B cell (primary cell): ENCODE measurements around the gene NPPA. TPM values are rescaled to one million over a fixed set of nuclear protein-coding genes. Genes with fewer than 3 reads are reported as not detected.

Experiments
- ATAC-seq: fragments of 200-7000 bp; cut with Tn5 transposase; one replicate; pipeline ENCODE4 v1.10.0; 2021; ENCODE audit warnings: low read depth, mild to moderate bottlenecking, moderate number of reproducible peaks, moderate library complexity
- CTCF ChIA-PET: fragments of 350-600 bp; sonication (Branson Sonifier 250); formaldehyde crosslinking; loops from one replicate; lab custom pipeline; 2021; ENCODE audit warnings: antibody characterized with exemption, inconsistent platforms; lab: Charles Lee
- POLR2A ChIA-PET: fragments of 350-600 bp; sonication (Branson Sonifier 250); formaldehyde crosslinking; loops from one replicate; lab custom pipeline; 2021; ENCODE audit warnings: antibody characterized with exemption; lab: Charles Lee
- DNase-seq: peaks from one replicate; pipeline ENCODE4 v3.0.0; 2013
- H2AFZ ChIP-seq: 2 replicates; pipeline ENCODE4 v1.6.1; 2012; ENCODE audit warnings: mild to moderate bottlenecking, low read depth, low read length; ENCODE audit not compliant: insufficient read depth, poor library complexity, severe bottlenecking
- H3K27ac ChIP-seq, 2 donors: 1 replicate in 1 of 2; 2 replicates in 1 of 2; pipeline ENCODE4 v1.5.1; 2012 to 2013; ENCODE audit warnings: low read length in 2 of 2, mild to moderate bottlenecking in 2 of 2, moderate library complexity in 1 of 2
- H3K27me3 ChIP-seq, 4 experiments: fragments of 200-600 bp in 1 of 4; sonication (generic) in 1 of 4; replicated peaks in 1 of 4; 1 replicate in 2 of 4; 2 replicates in 2 of 4; pipeline versions ENCODE4 v1.6.1 to v1.7.0; 2013 to 2016; ENCODE audit warnings: low read length in 3 of 4, mild to moderate bottlenecking in 2 of 4, mixed read lengths in 1 of 4, moderate library complexity in 1 of 4; ENCODE audit not compliant: insufficient read depth in 4 of 4, control insufficient read depth in 3 of 4; ENCODE audit errors: control extremely low read depth in 1 of 4
- H3K36me3 ChIP-seq, 2 experiments: replicated peaks in 1 of 2; 1 replicate in 1 of 2; 2 replicates in 1 of 2; pipeline versions ENCODE4 v1.6.1 to v1.7.1; 2013; ENCODE audit warnings: low read length in 1 of 2; ENCODE audit not compliant: insufficient read depth in 2 of 2, control insufficient read depth in 1 of 2; ENCODE audit errors: control extremely low read depth in 1 of 2, extremely low read depth in 1 of 2
- H3K4me1 ChIP-seq, 2 donors: fragments of 200-600 bp in 1 of 2; sonication (generic) in 1 of 2; 1 replicate in 1 of 2; 2 replicates in 1 of 2; pipeline versions ENCODE4 v1.5.1 to v1.6.1; 2013 to 2017; ENCODE audit warnings: low read length in 2 of 2; ENCODE audit not compliant: control insufficient read depth in 2 of 2, insufficient read depth in 2 of 2
- H3K4me2 ChIP-seq: replicated peaks from 2 replicates; pipeline ENCODE3; 2012; ENCODE audit warnings: mild to moderate bottlenecking, low read depth, low read length; ENCODE audit not compliant: poor library complexity, severe bottlenecking
- H3K4me3 ChIP-seq, 5 experiments: fragments of 200-600 bp in 1 of 5; sonication (generic) in 1 of 5; 1 replicate in 3 of 5; 2 replicates in 2 of 5; pipeline versions ENCODE4 v1.5.1 to v1.7.0; 2011 to 2016; ENCODE audit warnings: low read length in 4 of 5, mild to moderate bottlenecking in 4 of 5, low read depth in 2 of 5, control low read depth in 1 of 5, moderate library complexity in 1 of 5; ENCODE audit not compliant: insufficient read depth in 1 of 5; ENCODE audit errors: control extremely low read depth in 1 of 5, extremely low read depth in 1 of 5
- H3K79me2 ChIP-seq: fragments of 200-600 bp; sonication (generic); one replicate; pipeline ENCODE4 v1.6.0; 2016; ENCODE audit warnings: low read length; ENCODE audit not compliant: control insufficient read depth, insufficient read depth
- H3K9ac ChIP-seq: fragments of 200-600 bp; sonication (generic); 2 replicates; pipeline ENCODE4 v1.6.1; 2017; ENCODE audit warnings: mild to moderate bottlenecking, low read length, moderate library complexity
- H3K9me3 ChIP-seq, 3 donors: one replicate each; pipeline versions ENCODE4 v1.6.1 to v1.7.1; 2013; ENCODE audit warnings: low read length in 2 of 3; ENCODE audit not compliant: control insufficient read depth in 2 of 3, insufficient read depth in 1 of 3; ENCODE audit errors: control extremely low read depth in 1 of 3
- H4K20me1 ChIP-seq: 2 replicates; pipeline ENCODE4 v1.6.0; 2012; ENCODE audit warnings: mild to moderate bottlenecking, low read length; ENCODE audit not compliant: insufficient read depth, control insufficient read depth, poor library complexity, severe bottlenecking
- H3K27ac Mint-ChIP-seq: one replicate; pipeline ENCODE4 v1.8.0; 2021; ENCODE audit warnings: mixed read lengths
- H3K27me3 Mint-ChIP-seq: one replicate; pipeline ENCODE4 v1.8.0; 2021; ENCODE audit warnings: mixed read lengths
- H3K4me1 Mint-ChIP-seq: one replicate; pipeline ENCODE4 v1.8.0; 2021; ENCODE audit warnings: mixed read lengths
- H3K4me3 Mint-ChIP-seq: one replicate; pipeline ENCODE4 v1.8.0; 2021; ENCODE audit warnings: mixed read lengths
- H3K9me3 Mint-ChIP-seq: one replicate; pipeline ENCODE4 v1.8.0; 2022; ENCODE audit warnings: mixed read lengths; ENCODE audit not compliant: insufficient read depth
- CTCF ChIP-seq: fragments of 200-600 bp; IDR thresholded peaks from one replicate; pipeline ENCODE4 v1.8.0; 2022; ENCODE audit warnings: antibody characterized with exemption, mild to moderate bottlenecking
- EZH2 ChIP-seq: IDR thresholded peaks from 2 replicates; pipeline ENCODE4 v1.6.1; 2012; ENCODE audit warnings: borderline replicate concordance, low read depth, mild to moderate bottlenecking, moderate library complexity, low read length; ENCODE audit not compliant: insufficient read depth, poor library complexity, severe bottlenecking
- WGBS: methylation state at CpG from one replicate; pipeline ENCODE4 v1.1.5; 2013; ENCODE audit warnings: missing lambda C conversion rate; ENCODE audit not compliant: insufficient coverage; 5-methylcytosine and 5-hydroxymethylcytosine counted together
- intact Hi-C: fragments of 100-400 bp; cut with micrococcal nuclease; formaldehyde crosslinking; loops from one replicate; pipeline ENCODE4 v1.10.0; 2022
- polyA plus RNA-seq: library from polyadenylated mRNA; depleted of rRNA; stranded (reverse); fragments of >200 nt; gene quantifications from 2 replicates; pipeline ENCODE4 v1.2.3, GENCODE V29; 2012
- total RNA-seq, 2 donors: library from RNA; stranded (reverse); fragments of 120-200 nt in 1 of 2; gene quantifications; 1 replicate in 1 of 2; 2 replicates in 1 of 2; pipeline versions ENCODE4 v1.2.3 to v1.2.4, GENCODE V29; 2013 to 2022

NPPA gene
- total and polyA plus RNA-seq, 2 donors (not counting 1 experiment from before 2014, with no cell fraction given) = not detected

- H3K27me3 ChIP-seq = no peaks in the 10 kb centered on the region
- TF ChIP-seq EZH2 (no peak), CTCF (no peak)
- H4K20me1 ChIP-seq = no peaks in the 10 kb centered on the region
- intact Hi-C loops = no loop called here
- CTCF ChIA-PET = no interaction called here
- 56% methylated on average over 3 of the region's 3 CpGs for WGBS
- no peaks in the 10 kb centered on the region for H3K4me1 ChIP-seq
- DNase-seq (no peak), ATAC-seq (no peak)
- no peak overlapping the region for H3K27ac ChIP-seq
- H3K4me2 ChIP-seq = no peak overlapping the region
- no peaks in the 10 kb centered on the region for H3K9me3 ChIP-seq
- H3K27me3 Mint-ChIP-seq = peaks cover 3% of the 10 kb centered on the region
- H3K79me2 ChIP-seq = no peaks in the 10 kb centered on the region
- H3K9me3 Mint-ChIP-seq = no peaks in the 10 kb centered on the region
- H3K9ac ChIP-seq = no peak overlapping the region
- H3K4me3 ChIP-seq = no peak overlapping the region
- no peak overlapping the region for H2AFZ ChIP-seq
- POLR2A ChIA-PET = no interaction called here
- no peak overlapping the region for H3K27ac Mint-ChIP-seq
- no peak overlapping the region for H3K4me3 Mint-ChIP-seq
- no peaks in the 10 kb centered on the region for H3K36me3 ChIP-seq
- no peaks in the 10 kb centered on the region for H3K4me1 Mint-ChIP-seq
These were observed 41.3 kb upstream of the NPPA start for GRCh38 chr1:11888877-11889208.

- no peak overlapping the region for H3K4me2 ChIP-seq
- no peak overlapping the region for H3K27ac ChIP-seq
- H4K20me1 ChIP-seq = no peaks in the 10 kb centered on the region
- TF ChIP-seq CTCF (no peak), EZH2 (no peak)
- DNase-seq (no peak), ATAC-seq (no peak)
- Mint-ChIP-seq H3K27ac (no peak overlapping the region), H3K4me1 (no peaks in the 10 kb centered on the region), H3K27me3 (peaks cover 2% of the 10 kb centered on the region), H3K4me3 (no peak overlapping the region), H3K9me3 (no peaks in the 10 kb centered on the region)
- no peaks in the 10 kb centered on the region for H3K36me3 ChIP-seq
- no peaks in the 10 kb centered on the region for H3K27me3 ChIP-seq
- intact Hi-C loops = no loop called here
- H3K9me3 ChIP-seq = no peaks in the 10 kb centered on the region
- 98% methylated on average over 15 of the region's 15 CpGs for WGBS
- ChIA-PET POLR2A (no interaction called here), CTCF (no interaction called here)
- H3K79me2 ChIP-seq = no peaks in the 10 kb centered on the region
- H3K4me3 ChIP-seq = no peak overlapping the region
- H3K4me1 ChIP-seq = no peaks in the 10 kb centered on the region
- no peak overlapping the region for H3K9ac ChIP-seq
- no peak overlapping the region for H2AFZ ChIP-seq
These were observed 40.8 kb upstream of the NPPA start for GRCh38 chr1:11888206-11888876.
